OCI-LY1 (cell line): ENCODE measurements around the gene INTS2.

Experiments
- EZH2 ChIP-seq: fragments of 200-600 bp; sonication (generic), shearing (Covaris generic); IDR thresholded peaks from 2 replicates; pipeline ENCODE4 v1.8.0; 2017; ENCODE audit warnings: borderline replicate concordance, mixed run types, mild to moderate bottlenecking, antibody characterized with exemption, low read length, moderate library complexity, mixed read lengths
- TF ChIP-seq, protein P1 (sequence below): fragments of 200-600 bp; sonication (generic), shearing (Covaris generic); IDR thresholded peaks from 2 replicates; pipeline ENCODE4 v1.5.1; 2017; ENCODE audit warnings: mild to moderate bottlenecking, antibody characterized with exemption, low read length, moderate library complexity, mixed read lengths

DNA sequence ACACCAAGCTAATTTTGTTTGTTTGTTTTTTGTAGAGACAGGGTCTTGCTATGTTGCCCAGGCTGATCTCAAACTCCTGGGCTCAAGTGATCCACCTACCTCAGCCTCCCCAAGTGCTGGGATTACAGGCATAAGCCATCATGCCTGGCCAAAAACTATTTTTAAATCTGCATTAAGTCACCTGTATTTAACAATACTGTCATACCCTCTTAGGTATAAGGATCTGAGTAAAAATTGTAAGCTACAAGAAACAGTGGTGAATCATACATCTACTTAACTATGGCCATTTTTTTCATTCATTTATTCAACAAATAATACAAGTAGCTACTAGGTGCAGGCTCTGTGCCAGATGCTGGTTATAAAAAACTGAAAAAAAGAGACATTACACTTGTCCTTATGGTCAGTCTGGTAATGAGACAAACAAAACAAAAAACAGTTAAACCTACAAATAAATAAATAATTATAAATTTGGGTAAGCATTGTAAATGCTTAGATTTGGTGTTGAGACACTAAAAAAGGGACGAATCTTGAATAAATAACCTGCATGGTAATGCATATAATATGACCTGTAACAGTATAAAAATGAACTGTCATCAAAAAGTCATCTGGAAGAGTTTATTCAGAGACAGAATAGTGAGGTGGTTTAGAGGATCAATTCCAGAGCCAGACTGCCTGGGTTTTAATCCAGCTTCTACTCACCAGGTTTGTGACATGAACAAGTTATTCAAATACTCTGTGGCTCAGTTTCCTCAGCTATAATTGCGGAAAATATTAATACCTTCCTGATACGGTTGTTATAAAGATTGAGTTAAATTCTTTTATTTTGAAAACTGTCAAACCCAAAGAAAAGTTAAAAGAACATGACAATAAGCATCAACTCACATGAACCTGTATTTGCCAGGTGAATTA is 91.3 kb downstream of the INTS2 start:
- TF ChIP-seq, protein P1, sequence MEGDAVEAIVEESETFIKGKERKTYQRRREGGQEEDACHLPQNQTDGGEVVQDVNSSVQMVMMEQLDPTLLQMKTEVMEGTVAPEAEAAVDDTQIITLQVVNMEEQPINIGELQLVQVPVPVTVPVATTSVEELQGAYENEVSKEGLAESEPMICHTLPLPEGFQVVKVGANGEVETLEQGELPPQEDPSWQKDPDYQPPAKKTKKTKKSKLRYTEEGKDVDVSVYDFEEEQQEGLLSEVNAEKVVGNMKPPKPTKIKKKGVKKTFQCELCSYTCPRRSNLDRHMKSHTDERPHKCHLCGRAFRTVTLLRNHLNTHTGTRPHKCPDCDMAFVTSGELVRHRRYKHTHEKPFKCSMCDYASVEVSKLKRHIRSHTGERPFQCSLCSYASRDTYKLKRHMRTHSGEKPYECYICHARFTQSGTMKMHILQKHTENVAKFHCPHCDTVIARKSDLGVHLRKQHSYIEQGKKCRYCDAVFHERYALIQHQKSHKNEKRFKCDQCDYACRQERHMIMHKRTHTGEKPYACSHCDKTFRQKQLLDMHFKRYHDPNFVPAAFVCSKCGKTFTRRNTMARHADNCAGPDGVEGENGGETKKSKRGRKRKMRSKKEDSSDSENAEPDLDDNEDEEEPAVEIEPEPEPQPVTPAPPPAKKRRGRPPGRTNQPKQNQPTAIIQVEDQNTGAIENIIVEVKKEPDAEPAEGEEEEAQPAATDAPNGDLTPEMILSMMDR, result no peak
- TF ChIP-seq EZH2, result no peak
